GM10248 (cell line): ENCODE results near the gene ARHGAP25.

Experiments
- CTCF ChIA-PET: fragments of 300-600 bp; sonication (Branson Sonifier 250); formaldehyde crosslinking; extraction: SDS; loops from one replicate; lab custom pipeline; 2021; ENCODE audit warnings: antibody characterized with exemption; lab: Yijun Ruan, JAX
- POLR2A ChIA-PET: fragments of 350-650 bp; sonication (Branson Sonifier 250); formaldehyde crosslinking; extraction: SDS; loops from one replicate; lab custom pipeline; 2020; ENCODE audit warnings: antibody characterized with exemption; lab: Yijun Ruan, JAX
- DNase-seq: peaks from one replicate; pipeline ENCODE4 v3.0.0; 2012; ENCODE audit errors: extremely low spot score
- CTCF ChIP-seq: IDR thresholded peaks from 2 replicates; pipeline ENCODE4 v1.5.1; 2012; ENCODE audit warnings: mild to moderate bottlenecking, low read depth; ENCODE audit errors: extremely low read depth, missing control alignments, control extremely low read depth

ARHGAP25 gene

GRCh38 chr2:68744366-68744912 lies 9.8 kb downstream of the ARHGAP25 start:
- ChIA-PET CTCF (interaction anchor here (1.0 to 2.8 kb wide), 9 partner anchors 11 to 281 kb away, joined by 3 to 13 read pairs (median 5); no protein-coding TSS in a partner anchor), POLR2A (no interaction called here)
- DNase-seq, result no peak
- TF ChIP-seq CTCF, result no peak

- CTCF ChIA-PET, result interaction anchor here (0.7 to 2.8 kb wide), 8 partner anchors 11 to 282 kb away, joined by 3 to 13 read pairs (median 6); no protein-coding TSS in a partner anchor
- TF ChIP-seq CTCF, result no peak
- DNase-seq, result no peak
- POLR2A ChIA-PET, result no interaction called here
These were observed 10.4 kb downstream of the ARHGAP25 start for GRCh38 chr2:68745006-68745405.

- no peak for DNase-seq
- CTCF ChIA-PET, result interaction anchor here (1.0 to 2.7 kb wide), 2 partner anchors 24 to 179 kb away, joined by 3 to 13 read pairs; no protein-coding TSS in a partner anchor
- POLR2A ChIA-PET, result no interaction called here
- TF ChIP-seq CTCF, result no peak
These were observed 11.8 kb downstream of the ARHGAP25 start for GRCh38 chr2:68746408-68746807.

- ChIA-PET CTCF (interaction anchor here (1.4 to 7.0 kb wide), 3 partner anchors 7 to 178 kb away, joined by 3 to 99 read pairs (median 54); no protein-coding TSS in a partner anchor), POLR2A (no interaction called here)
- no peak for TF ChIP-seq CTCF
- no peak for DNase-seq
These were observed 12.8 kb downstream of the ARHGAP25 start for GRCh38 chr2:68747413-68747812.

GRCh38 chr2:68747900-68748299 lies 13.3 kb downstream of the ARHGAP25 start:
- ChIA-PET CTCF (interaction anchor here (1.1 to 7.0 kb wide), 8 partner anchors 7 to 284 kb away, joined by 3 to 99 read pairs (median 6); no protein-coding TSS in a partner anchor), POLR2A (no interaction called here)
- no peak for DNase-seq
- TF ChIP-seq CTCF, result no peak

GRCh38 chr2:68748568-68748967 lies 14.0 kb downstream of the ARHGAP25 start:
- no peak for DNase-seq
- no peak for TF ChIP-seq CTCF
- CTCF ChIA-PET, result interaction anchor here (0.9 to 7.0 kb wide), 11 partner anchors 8 to 284 kb away, joined by 3 to 99 read pairs (median 4); no protein-coding TSS in a partner anchor
- POLR2A ChIA-PET, result no interaction called here
